Skeletal muscle satellite cell (primary cell): ENCODE data around the gene TGFA.

Experiments
- H3K27me3 ChIP-seq: 2 replicates; pipeline ENCODE4 v1.7.0; 2013; ENCODE audit warnings: low read length; ENCODE audit not compliant: control insufficient read depth, insufficient read depth
- H3K36me3 ChIP-seq: 2 replicates; pipeline ENCODE4 v1.7.0; 2013; ENCODE audit warnings: mild to moderate bottlenecking, control low read depth, low read length; ENCODE audit not compliant: insufficient read depth
- H3K4me1 ChIP-seq: 2 replicates; pipeline ENCODE4 v1.7.0; 2013; ENCODE audit warnings: low read length; ENCODE audit not compliant: control insufficient read depth, insufficient read depth
- H3K4me2 ChIP-seq: 2 replicates; pipeline ENCODE4 v1.7.0; 2013; ENCODE audit warnings: mild to moderate bottlenecking, low read length
- H3K4me3 ChIP-seq: 2 replicates; pipeline ENCODE4 v1.7.0; 2013; ENCODE audit warnings: low read length
- H3K9ac ChIP-seq: 2 replicates; pipeline ENCODE4 v1.7.0; 2013; ENCODE audit warnings: mild to moderate bottlenecking, low read depth, low read length, moderate library complexity
- H3K9me3 ChIP-seq: replicated peaks from 2 replicates; pipeline ENCODE4 v1.7.0; 2013; ENCODE audit warnings: mild to moderate bottlenecking, control low read depth, low read length

The TGFA gene

DNA sequence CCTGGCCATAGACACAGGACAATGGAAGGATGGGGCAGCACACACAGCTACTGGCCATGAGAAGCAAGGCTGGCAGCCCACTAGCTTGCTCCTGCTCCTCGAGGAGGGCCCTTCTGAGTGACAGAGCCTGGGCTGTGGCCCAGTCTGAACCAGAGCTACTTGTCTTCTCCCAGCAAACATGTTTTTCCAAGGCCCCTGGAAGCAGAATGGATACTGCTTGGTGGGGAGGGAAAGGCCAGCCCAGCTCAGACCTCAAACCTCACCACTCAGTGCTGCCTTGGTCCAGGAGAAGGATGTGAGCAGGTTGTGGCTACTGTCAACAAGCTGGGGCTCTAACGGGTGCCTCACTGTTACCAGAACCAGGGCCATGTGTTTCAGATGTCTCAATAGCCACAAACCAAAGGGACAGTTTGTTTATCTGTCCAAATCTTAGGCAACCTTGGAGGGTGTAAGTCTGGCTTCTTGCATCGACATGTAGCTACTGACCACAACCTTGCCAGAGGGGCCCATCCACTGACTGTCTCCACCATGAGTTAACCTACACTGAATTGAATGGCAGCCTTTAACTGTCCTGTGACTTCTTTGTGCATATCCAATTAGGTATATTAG, 98.6 kb downstream of the TGFA start:
- Histone ChIP-seq H3K27me3 (peaks cover 32% of the 10 kb centered on the region), H3K4me2 (no peak overlapping the region), H3K9me3 (no peaks in the 10 kb centered on the region), H3K4me1 (no peaks in the 10 kb centered on the region), H3K36me3 (no peaks in the 10 kb centered on the region), H3K4me3 (no peak overlapping the region), H3K9ac (no peak overlapping the region)

DNA sequence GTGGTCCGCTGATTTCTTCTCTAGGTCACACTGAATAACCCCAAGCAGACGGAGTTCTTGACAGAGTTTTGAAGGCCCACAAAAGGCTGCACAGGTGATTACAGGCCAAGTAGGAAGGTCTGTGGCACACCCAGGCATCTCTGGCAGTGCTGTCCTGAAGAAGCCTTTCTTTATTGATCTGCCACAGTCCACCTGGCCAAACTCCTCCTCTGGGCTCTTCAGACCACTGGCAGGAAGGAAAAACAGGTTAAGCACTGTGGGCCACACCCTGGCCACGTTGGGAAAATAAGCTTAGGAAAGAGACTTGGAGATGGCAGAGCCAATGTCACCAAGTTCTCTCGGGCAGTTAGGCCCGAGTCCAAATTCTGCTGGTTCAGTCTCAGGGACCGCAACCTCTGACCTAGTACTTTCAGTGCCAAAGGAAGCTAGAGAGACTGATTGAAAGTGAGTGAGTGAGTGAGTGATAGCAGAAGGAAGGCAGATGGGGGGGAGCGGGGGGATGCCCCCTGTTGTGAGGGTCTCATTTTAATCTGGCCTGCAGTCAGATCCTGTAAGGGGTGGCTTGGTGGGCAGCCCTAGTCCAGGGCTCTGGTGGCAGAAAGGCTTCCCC, 102.9 kb downstream of the TGFA start:
- H3K4me2 ChIP-seq = no peak overlapping the region
- H3K36me3 ChIP-seq = no peaks in the 10 kb centered on the region

DNA sequence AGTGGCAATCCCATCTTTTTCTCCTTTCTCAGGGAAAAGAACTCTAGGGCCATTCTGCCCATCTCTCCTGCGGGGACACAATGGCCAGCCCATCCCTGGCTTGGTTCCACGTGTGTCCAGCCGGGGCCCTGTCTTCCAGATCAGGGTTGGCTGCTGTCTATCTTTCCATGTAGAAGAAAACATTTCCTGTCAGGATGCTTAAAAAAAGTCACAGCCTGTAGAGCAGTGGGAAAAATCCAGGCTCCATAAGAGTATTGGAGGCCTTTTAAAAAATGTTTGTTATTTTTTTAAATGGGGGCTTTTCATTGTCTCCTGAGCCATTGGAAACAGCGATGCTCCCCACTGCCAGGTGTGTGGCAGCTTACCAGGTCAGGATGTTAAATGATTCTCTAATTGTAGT, 105.6 kb downstream of the TGFA start:
- no peaks in the 10 kb centered on the region for H3K9me3 ChIP-seq
- H3K4me1 ChIP-seq = no peaks in the 10 kb centered on the region
- H3K27me3 ChIP-seq = peaks cover 21% of the 10 kb centered on the region
- H3K4me3 ChIP-seq = no peak overlapping the region
- H3K4me2 ChIP-seq = no peak overlapping the region
- no peaks in the 10 kb centered on the region for H3K36me3 ChIP-seq
- H3K9ac ChIP-seq = no peak overlapping the region

More for the DNA sequence above, 102.9 kb downstream of the TGFA start:
- Histone ChIP-seq H3K4me3 (no peak overlapping the region), H3K9me3 (no peaks in the 10 kb centered on the region), H3K9ac (no peak overlapping the region), H3K27me3 (peaks cover 20% of the 10 kb centered on the region), H3K4me1 (no peaks in the 10 kb centered on the region)

DNA sequence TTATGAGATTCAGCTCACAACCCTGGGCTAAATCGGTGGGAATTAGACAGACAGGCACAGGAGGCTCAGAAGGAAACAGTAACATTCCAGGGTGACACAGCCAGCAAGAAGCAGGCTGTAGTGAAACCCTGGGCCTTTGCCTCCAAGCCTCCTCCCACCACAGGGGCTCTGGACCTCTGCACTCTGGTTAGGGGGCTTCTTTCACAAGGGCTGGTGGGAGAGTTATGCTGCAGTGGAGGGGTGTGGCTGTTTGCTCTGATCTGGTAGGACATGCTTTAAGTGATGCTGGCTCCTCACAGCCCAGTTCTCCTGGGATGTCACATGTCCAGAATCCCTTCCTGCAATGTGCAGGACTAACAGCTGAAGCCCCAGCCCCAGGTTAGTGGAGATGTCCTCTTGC, 109.9 kb downstream of the TGFA start:
- H3K9me3 ChIP-seq = no peaks in the 10 kb centered on the region
- no peak overlapping the region for H3K9ac ChIP-seq
- no peak overlapping the region for H3K4me3 ChIP-seq
- no peak overlapping the region for H3K4me2 ChIP-seq
- H3K36me3 ChIP-seq = no peaks in the 10 kb centered on the region
- no peaks in the 10 kb centered on the region for H3K4me1 ChIP-seq
- H3K27me3 ChIP-seq = peaks cover 8% of the 10 kb centered on the region

DNA sequence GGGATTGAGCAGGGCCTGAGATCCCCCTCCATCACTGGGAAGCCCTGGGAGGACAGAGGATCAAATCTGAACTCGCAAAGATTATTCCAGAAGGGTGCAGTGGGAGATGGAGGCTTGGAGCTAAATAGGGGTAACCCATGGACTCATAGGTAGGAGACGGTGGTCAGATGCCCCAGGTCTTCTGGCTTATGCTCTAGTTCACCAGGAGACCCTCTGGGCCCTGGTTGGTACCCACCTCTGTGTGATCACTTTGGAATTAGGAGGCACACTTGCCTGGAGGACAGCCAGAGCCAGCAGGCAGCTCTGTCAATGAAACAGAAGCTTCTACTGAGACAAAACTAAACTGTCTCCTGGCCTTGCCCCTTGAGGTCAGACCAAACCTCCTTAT, 110.6 kb downstream of the TGFA start:
- Histone ChIP-seq H3K27me3 (peaks cover 5% of the 10 kb centered on the region), H3K36me3 (no peaks in the 10 kb centered on the region), H3K9ac (no peak overlapping the region), H3K4me1 (no peaks in the 10 kb centered on the region), H3K4me2 (no peak overlapping the region), H3K4me3 (no peak overlapping the region), H3K9me3 (no peaks in the 10 kb centered on the region)

DNA sequence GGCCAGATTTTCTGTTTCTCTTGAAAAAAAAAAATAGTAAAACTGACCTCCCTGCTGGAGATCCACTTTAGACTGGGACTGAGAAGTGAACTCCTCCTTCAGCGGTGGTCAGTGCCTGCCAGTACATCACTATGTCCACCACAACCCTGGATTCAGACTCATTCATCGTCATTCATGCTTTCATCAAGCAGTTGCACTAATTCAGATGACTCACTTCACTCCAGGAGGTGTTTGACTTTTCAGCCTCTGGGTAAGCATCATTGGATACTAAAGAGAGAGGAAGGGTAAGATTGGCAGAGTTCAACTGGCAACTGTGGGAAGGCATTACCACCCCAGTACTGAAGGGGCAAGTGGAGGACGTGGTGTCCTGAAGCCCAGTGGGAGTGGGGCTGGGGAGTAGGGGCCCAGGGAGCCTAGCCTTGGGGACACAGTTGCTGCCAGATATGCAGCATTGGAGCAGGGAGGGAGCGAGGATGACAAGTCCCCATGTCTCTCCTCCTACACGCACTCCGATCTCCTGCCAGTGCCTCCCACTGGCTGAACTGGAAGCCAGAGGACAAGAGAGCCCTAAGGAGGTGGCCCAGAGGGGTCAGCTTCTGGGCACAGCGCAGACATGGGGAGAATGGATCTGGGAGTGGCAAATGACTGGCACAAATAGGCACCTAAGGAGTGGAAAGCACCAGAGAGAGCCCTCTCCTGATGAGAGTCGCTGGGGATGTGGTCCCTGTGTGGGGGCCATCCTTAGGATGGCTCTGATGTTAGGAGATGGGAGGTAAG, 111.1 kb downstream of the TGFA start:
- Histone ChIP-seq H3K4me1 (no peaks in the 10 kb centered on the region), H3K36me3 (no peaks in the 10 kb centered on the region), H3K4me2 (no peak overlapping the region), H3K9ac (no peak overlapping the region), H3K4me3 (no peak overlapping the region), H3K27me3 (peaks cover 5% of the 10 kb centered on the region), H3K9me3 (no peaks in the 10 kb centered on the region)

DNA sequence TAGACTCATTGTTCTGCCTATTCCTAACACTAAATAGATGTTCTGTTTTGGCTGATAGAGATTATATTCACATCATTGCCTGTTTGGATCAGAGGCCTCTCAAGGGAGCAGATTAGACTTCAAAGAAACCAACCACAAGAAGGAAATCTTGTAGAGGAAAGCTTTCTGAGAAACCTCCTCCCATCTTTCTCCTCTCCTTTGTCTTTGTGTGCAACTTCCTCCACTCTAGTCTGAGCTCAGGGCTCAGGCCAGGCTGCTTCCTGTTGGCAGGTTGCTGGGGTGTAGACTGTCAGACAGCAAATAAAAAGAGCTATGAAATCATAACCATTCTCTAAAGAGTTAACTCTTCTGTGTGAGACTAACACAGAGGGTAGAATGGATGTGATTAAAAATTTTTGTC, 113.0 kb downstream of the TGFA start:
- no peak overlapping the region for H3K9ac ChIP-seq
- H3K4me2 ChIP-seq = no peak overlapping the region
- H3K4me3 ChIP-seq = no peak overlapping the region
- no peaks in the 10 kb centered on the region for H3K4me1 ChIP-seq
- H3K36me3 ChIP-seq = no peaks in the 10 kb centered on the region
- H3K9me3 ChIP-seq = no peaks in the 10 kb centered on the region
- peaks cover 8% of the 10 kb centered on the region for H3K27me3 ChIP-seq

DNA sequence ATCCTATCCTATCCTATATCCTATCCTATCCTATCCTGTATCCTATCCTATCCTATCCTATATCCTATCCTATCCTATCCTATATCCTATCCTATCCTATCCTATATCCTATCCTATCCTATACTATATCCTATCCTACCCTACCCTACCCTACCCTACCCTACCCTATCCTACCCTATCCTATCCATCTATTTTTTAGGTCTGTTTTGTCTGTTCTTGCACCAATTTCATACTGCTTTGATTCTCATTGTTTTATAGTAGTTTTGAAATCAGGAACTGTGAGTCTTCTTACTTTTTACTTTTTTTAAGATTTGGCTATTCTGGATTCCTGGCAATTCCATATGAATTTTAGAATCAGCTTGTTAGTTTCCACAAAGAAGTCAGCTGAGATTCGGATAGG, 118.5 kb downstream of the TGFA start:
- peaks cover 3% of the 10 kb centered on the region for H3K27me3 ChIP-seq
- H3K4me2 ChIP-seq = no peak overlapping the region
- H3K9me3 ChIP-seq = no peaks in the 10 kb centered on the region
- no peak overlapping the region for H3K4me3 ChIP-seq
- no peaks in the 10 kb centered on the region for H3K4me1 ChIP-seq
- H3K36me3 ChIP-seq = no peaks in the 10 kb centered on the region
- no peak overlapping the region for H3K9ac ChIP-seq

DNA sequence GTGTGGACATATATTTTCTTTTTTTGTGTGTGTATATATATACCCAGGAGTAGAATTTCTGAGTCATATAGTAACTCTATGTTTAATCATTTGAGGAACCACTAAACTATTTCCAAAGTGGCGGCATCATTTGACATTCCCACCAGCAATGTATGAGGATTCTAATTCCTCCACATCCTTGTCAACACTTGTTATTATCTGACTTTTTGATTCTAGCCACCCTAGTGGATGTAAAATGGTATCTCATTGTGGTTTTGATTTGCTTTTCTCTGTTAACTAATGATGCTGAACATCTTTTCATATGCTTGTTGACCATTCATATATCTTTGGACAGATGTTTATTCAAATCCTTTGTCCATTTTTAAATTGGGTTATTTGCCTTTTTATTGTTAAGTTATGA, 120.3 kb downstream of the TGFA start:
- Histone ChIP-seq H3K9ac (no peak overlapping the region), H3K9me3 (no peaks in the 10 kb centered on the region), H3K4me1 (no peaks in the 10 kb centered on the region), H3K36me3 (no peaks in the 10 kb centered on the region), H3K27me3 (peaks cover 3% of the 10 kb centered on the region), H3K4me2 (no peak overlapping the region), H3K4me3 (no peak overlapping the region)

DNA sequence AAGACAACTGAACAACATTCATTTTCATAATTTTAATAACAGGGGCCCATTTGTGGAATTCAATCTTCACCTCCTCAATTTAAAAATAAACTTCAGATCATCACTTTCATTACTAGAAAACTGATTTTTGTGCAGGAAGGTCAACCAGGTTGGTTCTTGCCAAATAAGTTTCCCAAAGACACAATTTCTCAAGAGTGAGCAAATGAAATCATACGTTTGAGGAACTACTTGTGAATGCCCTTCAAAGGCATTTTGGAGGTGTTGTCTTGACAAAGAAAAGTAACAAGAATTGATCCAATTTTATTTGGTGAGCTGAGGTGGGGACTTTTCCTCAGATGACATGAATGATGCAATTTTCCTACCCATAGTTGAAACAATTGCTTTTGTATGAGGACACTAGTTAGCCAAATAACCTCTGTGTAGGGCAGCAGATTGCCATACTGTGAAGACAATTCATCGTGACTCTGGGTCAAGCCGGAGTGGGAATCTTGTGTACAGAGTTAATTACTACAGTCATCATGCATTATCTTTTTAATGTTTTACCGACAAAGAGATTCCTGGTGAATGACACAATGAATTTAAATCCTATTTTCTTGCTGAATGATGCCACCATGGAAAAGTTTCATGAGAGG, 121.8 kb downstream of the TGFA start:
- H3K27me3 ChIP-seq = peaks cover 3% of the 10 kb centered on the region
- H3K4me3 ChIP-seq = no peak overlapping the region
- no peaks in the 10 kb centered on the region for H3K9me3 ChIP-seq
- H3K9ac ChIP-seq = no peak overlapping the region
- H3K36me3 ChIP-seq = no peaks in the 10 kb centered on the region
- no peak overlapping the region for H3K4me2 ChIP-seq
- H3K4me1 ChIP-seq = no peaks in the 10 kb centered on the region

DNA sequence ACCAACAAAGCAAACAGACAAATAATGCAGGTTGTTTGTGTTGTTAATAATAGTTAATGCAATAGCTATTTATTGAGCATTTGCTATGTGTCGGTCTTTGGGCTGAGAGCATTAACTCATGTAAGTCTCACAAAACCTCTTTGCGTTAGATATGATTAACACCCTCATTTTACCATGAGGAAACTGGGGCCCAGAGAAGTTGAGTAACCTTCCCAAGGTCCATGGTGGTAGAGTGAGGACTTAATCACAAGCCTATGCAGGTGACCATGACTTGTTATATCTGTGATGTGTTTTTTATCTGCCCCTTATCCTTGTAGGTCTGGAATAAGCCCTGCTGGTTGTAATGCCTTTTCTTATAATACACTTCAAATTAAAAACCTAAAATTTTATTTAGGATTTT, 127.3 kb downstream of the TGFA start:
- H3K4me2 ChIP-seq = no peak overlapping the region
- no peak overlapping the region for H3K9ac ChIP-seq
- no peaks in the 10 kb centered on the region for H3K27me3 ChIP-seq
- no peaks in the 10 kb centered on the region for H3K9me3 ChIP-seq
- no peaks in the 10 kb centered on the region for H3K36me3 ChIP-seq
- no peaks in the 10 kb centered on the region for H3K4me1 ChIP-seq
- H3K4me3 ChIP-seq = no peak overlapping the region
